ENCODE data around the gene UBQLN4. TPM values are rescaled to one million over a fixed set of nuclear protein-coding genes. Genes with fewer than 3 reads are reported as not detected.

The UBQLN4 gene
- total and polyA plus RNA-seq, 2 of the 4 experiments (the other 2 are of a cell fraction) = 8.8 to 21.6 TPM

GRCh38 chr1:156067262-156067661 lies 13.7 kb upstream of the UBQLN4 start:
- Histone ChIP-seq H2AK9ac (replicated peaks; ENCODE audit: low read depth, low read length, poor library complexity) (peak overlapping the region; percentile 61), H3K4me3 (ENCODE audit: insufficient read depth, low read depth, low read length) (no peak overlapping the region), H4K20me1 (ENCODE audit: insufficient read depth, low read length) (no peaks in the 10 kb centered on the region), H3K4me2 (ENCODE audit: low read depth, low read length) (no peak overlapping the region), H3K14ac (replicated peaks; ENCODE audit: low read depth, low read length) (no peak overlapping the region), H3K36me3 (ENCODE audit: control insufficient read depth, insufficient read depth, low read length) (no peaks in the 10 kb centered on the region; the same call in 1 of the 2 replicates), H3K27ac (ENCODE audit: insufficient read depth, low read length) (no peak overlapping the region), H3K23ac (ENCODE audit: low read depth, low read length) (no peak overlapping the region), H3K4ac (ENCODE audit: low read depth, low read length) (no peak overlapping the region), H4K91ac (ENCODE audit: insufficient read depth, low read depth, low read length) (no peak overlapping the region), H3K27me3 (ENCODE audit: control insufficient read depth, insufficient read depth, low read length) (no peaks in the 10 kb centered on the region), H2BK15ac (ENCODE audit: low read depth, low read length) (no peak overlapping the region), H3K79me1 (ENCODE audit: low read depth in 1 of 2, low read length in 2 of 2) (no peaks in the 10 kb centered on the region), H2BK5ac (ENCODE audit: low read depth, low read length, poor library complexity, severe bottlenecking) (no peak overlapping the region), H3K9ac (ENCODE audit: low read depth, low read length) (no peak overlapping the region), H2BK20ac (ENCODE audit: low read depth, low read length) (no peak overlapping the region), H2AK5ac (ENCODE audit: low read depth, low read length) (no peak overlapping the region), H2BK120ac (ENCODE audit: low read depth, low read length) (no peak overlapping the region), H3K18ac (ENCODE audit: low read depth, low read length) (no peak overlapping the region), H3K56ac (ENCODE audit: extremely low read depth, insufficient read depth, low read length) (no peak overlapping the region), H4K8ac (ENCODE audit: low read depth in 2 of 2, low read length in 2 of 2) (no peak overlapping the region), H4K5ac (ENCODE audit: low read depth, low read length) (no peak overlapping the region), H3K9me1 (ENCODE audit: insufficient read depth, low read length) (peaks cover 2% of the 10 kb centered on the region; the same call in 1 of the 2 replicates), H3K4me1 (ENCODE audit: control insufficient read depth, insufficient read depth, low read length) (peaks cover 4% of the 10 kb centered on the region), H2AFZ (replicated peaks; ENCODE audit: low read length, poor library complexity) (no peak overlapping the region), H3K9me3 (ENCODE audit: control insufficient read depth, insufficient read depth, low read length) (no peaks in the 10 kb centered on the region)
- DNase-seq (peak; percentile 30), ATAC-seq (ENCODE audit: low read depth) (no peak)
- in situ Hi-C loops (cut with MboI; ENCODE audit: low sequenced_read_pairs) (loop anchor here (5.0 kb wide), 1 partner anchor 130 kb away; no protein-coding TSS in a partner anchor), intact Hi-C loops (cut with micrococcal nuclease) (no loop called here), dilution Hi-C loops (cut with HindIII; ENCODE audit: low sequenced_read_pairs, unreplicated experiment) (no loop called here)
- no TSS peak for BruUV-seq (replicated peaks)
- TF ChIP-seq CHD1 (IDR thresholded peaks at IDR 0.05; ENCODE audit: low read depth, low read length) = no peak
- TF ChIP-seq POLR2A (IDR thresholded peaks at IDR 0.05; ENCODE audit: low read depth, low read length) = no peak
- TF ChIP-seq FOS (IDR thresholded peaks at IDR 0.05; ENCODE audit: low read depth, low read length) = no peak
- TF ChIP-seq USF2 (IDR thresholded peaks at IDR 0.05; ENCODE audit: low read depth, low read length) = no peak
- no peak for TF ChIP-seq RFX5 (IDR thresholded peaks at IDR 0.05; ENCODE audit: low read depth, low read length)
- TF ChIP-seq NFE2L2 (IDR thresholded peaks at IDR 0.05; ENCODE audit: low read depth, low read length) = no peak
- no peak for TF ChIP-seq BHLHE40 (IDR thresholded peaks at IDR 0.05; ENCODE audit: low read depth, low read length)
- no peak for TF ChIP-seq MAZ (IDR thresholded peaks at IDR 0.05; ENCODE audit: borderline replicate concordance, low read depth, low read length)
- TF ChIP-seq MAFK (IDR thresholded peaks at IDR 0.05; ENCODE audit: low read depth, low read length) = no peak
- TF ChIP-seq MXI1 (IDR thresholded peaks at IDR 0.05; ENCODE audit: borderline replicate concordance, low read depth, low read length) = no peak
- TF ChIP-seq ELK1 (IDR thresholded peaks at IDR 0.05; ENCODE audit: borderline replicate concordance, low read depth, low read length) = no peak
- TF ChIP-seq RAD21 (IDR thresholded peaks at IDR 0.05; ENCODE audit: low read length) = no peak
- no peak for TF ChIP-seq SMC3 (IDR thresholded peaks at IDR 0.05; ENCODE audit: low read depth, low read length)
- TF ChIP-seq CTCF (conservative IDR thresholded peaks at IDR 0.05; ENCODE audit: low read depth, low read length) = no peak
- no peak for TF ChIP-seq RCOR1 (IDR thresholded peaks at IDR 0.05; ENCODE audit: insufficient replicate concordance, low read length)
- no peak for TF ChIP-seq CEBPB (IDR thresholded peaks at IDR 0.05; ENCODE audit: low read depth, low read length)
- 33% methylated on average over 1 of the region's 2 CpGs; no CpG with 5 or more reads in 1 of the 2 experiments for WGBS, 2 experiments (ENCODE audit: extremely low coverage in 2 of 2, insufficient read length in 1 of 2)
- ChIA-PET CTCF (interaction anchor here (0.9 kb wide), 1 partner anchor 43 kb away, joined by 3 read pairs; no protein-coding TSS in a partner anchor), POLR2A (ENCODE audit: unreplicated experiment) (no interaction called here)
